Urothelium cell line (cell line): ENCODE measurements around the gene TICRR.

Source experiments
- DNase-seq: peaks from one replicate; pipeline ENCODE4 v3.0.0; 2011; ENCODE audit warnings: low spot score, mixed read lengths
- FAIRE-seq: peaks from 2 replicates; lab custom pipeline; 2011; peaks lifted over from hg19 to GRCh38; lab: Jason Lieb, UNC

Gene TICRR

GRCh38 chr15:89628806-89629715, 53.8 kb downstream of the TICRR start:
- DNase-seq (peak; percentile 3), FAIRE-seq (no peak)

GRCh38 chr15:89629829-89630228, 54.6 kb downstream of the TICRR start:
- peak; percentile 1 for DNase-seq
- FAIRE-seq, result no peak

- peak; percentile 3 for DNase-seq
- FAIRE-seq, result no peak
Observed at GRCh38 chr15:89630260-89630659, 55.0 kb downstream of the TICRR start.

- no peak for FAIRE-seq
- peak; percentile 3 for DNase-seq
Observed at GRCh38 chr15:89630974-89631901, 56.0 kb downstream of the TICRR start.

- DNase-seq (peak; percentile 4), FAIRE-seq (no peak)
Observed at GRCh38 chr15:89631902-89632264, 56.6 kb downstream of the TICRR start.

GRCh38 chr15:89632563-89633430, 57.5 kb downstream of the TICRR start:
- DNase-seq (no peak), FAIRE-seq (no peak)

- FAIRE-seq, result no peak
- DNase-seq, result no peak
Observed at GRCh38 chr15:89633585-89633984, 58.3 kb downstream of the TICRR start.

GRCh38 chr15:89640245-89640644, 65.0 kb downstream of the TICRR start:
- FAIRE-seq, result no peak

GRCh38 chr15:89641053-89641452, 65.8 kb downstream of the TICRR start:
- FAIRE-seq, result no peak
- no peak for DNase-seq

More at GRCh38 chr15:89640245-89640644, 65.0 kb downstream of the TICRR start:
- no peak for DNase-seq

GRCh38 chr15:89642106-89642505, 66.8 kb downstream of the TICRR start:
- FAIRE-seq, result no peak
- DNase-seq, result no peak

GRCh38 chr15:89645680-89646079, 70.4 kb downstream of the TICRR start:
- FAIRE-seq (peak; percentile 13), DNase-seq (no peak)

- FAIRE-seq, result no peak
- DNase-seq, result no peak
Observed at GRCh38 chr15:89646416-89647141, 71.3 kb downstream of the TICRR start.

- DNase-seq (peak; percentile 83), FAIRE-seq (peak; percentile 52)
Observed at GRCh38 chr15:89647191-89647851, 72.1 kb downstream of the TICRR start.

- FAIRE-seq, result no peak
- no peak for DNase-seq
Observed at GRCh38 chr15:89648106-89649012, 73.1 kb downstream of the TICRR start.

GRCh38 chr15:89649013-89649625, 73.8 kb downstream of the TICRR start:
- no peak for FAIRE-seq
- DNase-seq, result no peak

- FAIRE-seq (no peak), DNase-seq (no peak)
Observed at GRCh38 chr15:89649716-89650115, 74.4 kb downstream of the TICRR start.

GRCh38 chr15:89652131-89652530, 76.9 kb downstream of the TICRR start:
- DNase-seq (no peak), FAIRE-seq (no peak)

- DNase-seq, result no peak
- no peak for FAIRE-seq
Observed at GRCh38 chr15:89652666-89653065, 77.4 kb downstream of the TICRR start.
